A549 (cell line): ENCODE data around the gene SETD3.

Experiments
- BHLHE40 ChIP-seq: IDR thresholded peaks from 2 replicates; pipeline ENCODE4 v1.6.1; 2012; ENCODE audit warnings: low read depth, low read length, inconsistent platforms
- CBX8 ChIP-seq: fragments of 200-600 bp; sonication (generic); IDR thresholded peaks from 2 replicates; pipeline ENCODE4 v1.6.1; 2016
- CHD2 ChIP-seq: fragments of 150-350 bp; IDR thresholded peaks from 2 replicates; pipeline ENCODE4 v1.6.1; 2014; ENCODE audit warnings: low read length; ENCODE audit not compliant: partially characterized antibody
- EHMT2 ChIP-seq: fragments of 200-600 bp; sonication (generic); IDR thresholded peaks from 2 replicates; pipeline ENCODE4 v1.6.1; 2016; ENCODE audit warnings: antibody characterized with exemption, low read depth, mild to moderate bottlenecking, moderate library complexity
- EP300 ChIP-seq, 2 experiments: fragments of >200 bp; sonication (Bioruptor Twin); formaldehyde crosslinking; IDR thresholded peaks; 2 replicates in 1 of 2; 3 replicates in 1 of 2; pipeline ENCODE4 v1.6.1; 2016 to 2017
- HMGXB4 ChIP-seq: fragments of 250-450 bp; sonication (Bioruptor Pico); IDR thresholded peaks from 2 replicates; pipeline ENCODE4 v1.5.0; 2021; ENCODE audit warnings: mild to moderate bottlenecking, moderate library complexity, borderline replicate concordance
- POLR2A ChIP-seq: IDR thresholded peaks from 2 replicates; pipeline ENCODE4 v1.6.1; 2012; ENCODE audit warnings: mild to moderate bottlenecking, low read length
- RAD21 ChIP-seq, 2 experiments: fragments of >200 bp in 1 of 2; sonication (Bioruptor Twin) in 1 of 2; formaldehyde crosslinking in 1 of 2; IDR thresholded peaks in 1 of 2; conservative IDR thresholded peaks in 1 of 2; 2 replicates in 1 of 2; 3 replicates in 1 of 2; pipeline ENCODE4 v1.6.1; 2012 to 2018; ENCODE audit warnings: inconsistent platforms in 1 of 2
- RCOR1 ChIP-seq: fragments of 150-350 bp; IDR thresholded peaks from 2 replicates; pipeline ENCODE4 v1.6.1; 2014; ENCODE audit warnings: antibody characterized with exemption, low read length, low read depth
- REST ChIP-seq: fragments of 200-600 bp; sonication (generic); IDR thresholded peaks from 2 replicates; pipeline ENCODE4 v1.6.1; 2016; ENCODE audit warnings: antibody characterized with exemption, mild to moderate bottlenecking, moderate library complexity
- TP53 ChIP-seq: fragments of 250-450 bp; sonication (Bioruptor Pico); IDR thresholded peaks from 2 replicates; pipeline ENCODE4 v1.5.0; 2021; ENCODE audit warnings: mild to moderate bottlenecking, moderate library complexity
- ZNF302 ChIP-seq: fragments of 250-450 bp; sonication (Bioruptor Pico); IDR thresholded peaks from 2 replicates; pipeline ENCODE4 v1.9.0; 2021; ENCODE audit warnings: inconsistent platforms, mild to moderate bottlenecking, moderate library complexity
- TF ChIP-seq, protein P1 (sequence below): fragments of >200 bp; sonication (Bioruptor Twin); formaldehyde crosslinking; IDR thresholded peaks from 3 replicates; pipeline ENCODE4 v1.5.1; 2016
- TF ChIP-seq, protein P2 (sequence below): IDR thresholded peaks from 2 replicates; pipeline ENCODE4 v1.6.1; 2012

GRCh38 chr14:99471731-99472130, 8.9 kb downstream of the SETD3 start:
- no peak for TF ChIP-seq RAD21 (conservative IDR thresholded peaks at IDR 0.05 in 1 of 2, IDR thresholded peaks at IDR 0.05 in 1 of 2)
- TF ChIP-seq, protein P1, sequence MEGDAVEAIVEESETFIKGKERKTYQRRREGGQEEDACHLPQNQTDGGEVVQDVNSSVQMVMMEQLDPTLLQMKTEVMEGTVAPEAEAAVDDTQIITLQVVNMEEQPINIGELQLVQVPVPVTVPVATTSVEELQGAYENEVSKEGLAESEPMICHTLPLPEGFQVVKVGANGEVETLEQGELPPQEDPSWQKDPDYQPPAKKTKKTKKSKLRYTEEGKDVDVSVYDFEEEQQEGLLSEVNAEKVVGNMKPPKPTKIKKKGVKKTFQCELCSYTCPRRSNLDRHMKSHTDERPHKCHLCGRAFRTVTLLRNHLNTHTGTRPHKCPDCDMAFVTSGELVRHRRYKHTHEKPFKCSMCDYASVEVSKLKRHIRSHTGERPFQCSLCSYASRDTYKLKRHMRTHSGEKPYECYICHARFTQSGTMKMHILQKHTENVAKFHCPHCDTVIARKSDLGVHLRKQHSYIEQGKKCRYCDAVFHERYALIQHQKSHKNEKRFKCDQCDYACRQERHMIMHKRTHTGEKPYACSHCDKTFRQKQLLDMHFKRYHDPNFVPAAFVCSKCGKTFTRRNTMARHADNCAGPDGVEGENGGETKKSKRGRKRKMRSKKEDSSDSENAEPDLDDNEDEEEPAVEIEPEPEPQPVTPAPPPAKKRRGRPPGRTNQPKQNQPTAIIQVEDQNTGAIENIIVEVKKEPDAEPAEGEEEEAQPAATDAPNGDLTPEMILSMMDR, result no peak
- TF ChIP-seq REST, result no peak
- no peak for TF ChIP-seq CBX8
- no peak for TF ChIP-seq HMGXB4 (CRISPR knock-in tag)
- no peak for TF ChIP-seq EP300 (IDR thresholded peaks at IDR 0.05)
- no peak for TF ChIP-seq POLR2A
- TF ChIP-seq, protein P2, sequence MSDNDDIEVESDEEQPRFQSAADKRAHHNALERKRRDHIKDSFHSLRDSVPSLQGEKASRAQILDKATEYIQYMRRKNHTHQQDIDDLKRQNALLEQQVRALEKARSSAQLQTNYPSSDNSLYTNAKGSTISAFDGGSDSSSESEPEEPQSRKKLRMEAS, result no peak
- no peak for TF ChIP-seq BHLHE40
- TF ChIP-seq ZNF302 (CRISPR knock-in tag), result no peak
- TF ChIP-seq TP53, result no peak
- TF ChIP-seq CHD2, result no peak
- TF ChIP-seq EHMT2, result no peak
- TF ChIP-seq RCOR1, result no peak
